HG03064 (cell line): ENCODE data around the gene PPIP5K1.
"Not testable (repeated sequence)": the region's sequence is repeated elsewhere in the genome, so short reads cannot be mapped to it uniquely, and the experiment has no call there.

Experiments used
- ATAC-seq: cut with Tn5 transposase; IDR thresholded peaks from one replicate; pipeline ENCODE4 v1.9.1; 2021; ENCODE audit warnings: low read depth; ENCODE audit not compliant: unreplicated experiment

The PPIP5K1 gene

DNA sequence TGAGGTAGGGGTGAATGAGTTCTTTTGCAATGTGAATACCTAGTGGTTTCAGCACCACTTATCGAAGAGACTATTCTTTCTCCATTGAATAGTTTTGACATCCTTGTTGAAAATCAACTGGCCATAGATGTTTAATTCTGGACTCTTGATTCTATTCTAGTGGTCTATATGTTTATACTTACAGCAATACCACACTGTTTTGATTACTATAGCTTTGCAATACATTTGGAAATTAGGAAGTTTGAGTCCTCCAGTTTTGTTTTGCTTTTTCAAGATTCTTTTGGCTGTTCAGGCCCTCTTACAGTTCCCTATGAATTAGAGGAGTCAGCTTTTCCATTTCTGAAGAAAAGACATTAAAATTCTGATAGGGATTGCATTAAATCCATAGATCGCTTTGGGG is 42.5 kb downstream of the PPIP5K1 start:
- no peak for ATAC-seq

DNA sequence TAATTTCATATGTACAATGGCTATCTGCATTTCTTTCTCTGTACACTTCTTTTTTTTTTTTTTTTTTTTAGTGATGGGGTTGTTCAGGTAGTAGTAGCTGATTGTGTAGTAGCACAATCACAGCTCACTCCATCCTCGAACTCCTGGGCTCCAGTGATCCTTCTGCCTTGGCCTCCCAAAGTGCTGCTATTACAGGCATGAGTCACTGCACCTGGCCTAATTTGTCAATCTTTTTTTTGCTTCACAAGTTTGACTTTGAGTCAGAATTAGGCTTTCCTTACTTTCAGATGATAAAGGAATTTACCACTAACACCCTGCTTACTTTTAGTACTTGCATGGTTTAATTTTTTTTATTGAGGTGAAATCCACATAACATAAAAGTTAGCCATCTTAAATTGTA is 44.6 kb downstream of the PPIP5K1 start:
- ATAC-seq: no peak

DNA sequence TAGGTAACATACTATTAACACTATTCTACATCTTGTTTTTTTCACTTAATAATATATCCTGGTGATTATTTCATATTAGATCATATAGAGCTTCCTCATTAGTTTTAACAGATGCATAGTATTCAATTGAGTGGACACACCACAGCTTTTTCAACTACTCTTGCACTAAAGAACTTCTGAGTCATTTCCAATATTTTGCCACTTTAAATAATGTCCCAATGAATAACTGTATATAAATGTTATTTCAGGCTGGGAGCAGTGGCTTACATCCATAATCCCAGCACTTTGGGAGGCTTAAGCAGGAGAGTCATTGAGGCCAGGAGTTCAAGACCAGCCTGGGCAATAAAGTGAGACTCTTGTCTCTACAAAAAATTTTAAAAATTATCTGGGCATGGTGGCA is 45.7 kb downstream of the PPIP5K1 start:
- ATAC-seq: no peak

GRCh38 chr15:43541785-43542184 is 48.2 kb downstream of the PPIP5K1 start:
- ATAC-seq: no peak

DNA sequence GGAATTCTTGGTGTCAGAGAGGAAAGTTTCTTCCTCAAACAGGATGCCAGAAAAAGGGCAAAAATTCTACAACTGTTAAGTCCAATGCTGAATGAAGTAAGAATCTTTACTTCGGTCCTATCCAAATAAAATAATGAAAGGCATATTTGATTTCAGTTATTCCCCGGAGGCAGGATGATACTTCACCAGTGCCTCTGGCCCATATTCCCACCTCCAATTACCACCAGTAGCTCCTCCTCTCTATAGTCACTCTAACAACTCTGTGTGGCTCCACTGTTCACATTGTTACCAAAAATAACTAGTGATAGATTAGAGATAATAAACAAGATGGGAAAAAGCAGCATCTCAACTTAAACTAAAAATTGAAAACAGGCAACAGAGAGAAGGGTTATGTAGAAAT is 51.9 kb downstream of the PPIP5K1 start:
- no peak for ATAC-seq

DNA sequence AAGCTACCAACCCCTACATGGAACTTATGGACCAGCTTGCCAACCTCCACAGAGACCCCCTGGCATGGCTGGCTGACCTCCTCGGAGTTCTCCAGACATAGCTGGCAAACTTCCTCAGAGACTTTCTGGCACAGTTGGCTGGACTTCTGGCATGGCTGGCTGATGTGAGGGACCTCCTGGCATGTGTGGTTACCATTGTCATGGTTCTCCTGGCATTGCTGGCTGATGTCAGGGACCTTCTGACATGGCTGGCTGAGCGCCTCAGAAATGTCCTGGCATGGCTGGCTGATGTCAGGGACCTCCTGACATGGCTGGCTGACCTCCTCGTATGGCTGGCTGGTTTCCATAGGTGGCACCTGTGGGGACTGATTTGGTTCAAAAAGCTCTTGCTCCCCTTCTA is 55.1 kb downstream of the PPIP5K1 start:
- ATAC-seq: no peak

DNA sequence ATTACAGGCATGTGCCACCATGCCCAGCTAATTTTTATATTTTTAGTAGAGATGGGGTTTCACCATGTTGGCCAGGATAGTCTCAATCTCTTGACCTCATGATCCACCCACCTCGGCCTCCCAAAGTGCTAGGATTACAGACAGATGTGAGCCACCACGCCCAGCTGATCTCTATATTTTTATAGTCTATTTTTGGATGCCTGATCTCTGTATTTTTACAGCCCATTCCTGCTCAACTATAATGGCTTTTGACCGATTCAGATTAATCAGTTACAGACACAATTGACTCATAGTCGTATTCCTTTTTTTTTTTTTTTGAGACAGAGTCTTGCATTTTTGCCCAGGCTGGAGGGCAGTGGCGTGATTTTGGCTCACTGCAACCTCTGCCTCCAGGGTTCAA is 57.2 kb downstream of the PPIP5K1 start:
- ATAC-seq: not testable (repeated sequence)

- no peak for ATAC-seq
Observed at GRCh38 chr15:43531018-43531670, 58.9 kb downstream of the PPIP5K1 start.

DNA sequence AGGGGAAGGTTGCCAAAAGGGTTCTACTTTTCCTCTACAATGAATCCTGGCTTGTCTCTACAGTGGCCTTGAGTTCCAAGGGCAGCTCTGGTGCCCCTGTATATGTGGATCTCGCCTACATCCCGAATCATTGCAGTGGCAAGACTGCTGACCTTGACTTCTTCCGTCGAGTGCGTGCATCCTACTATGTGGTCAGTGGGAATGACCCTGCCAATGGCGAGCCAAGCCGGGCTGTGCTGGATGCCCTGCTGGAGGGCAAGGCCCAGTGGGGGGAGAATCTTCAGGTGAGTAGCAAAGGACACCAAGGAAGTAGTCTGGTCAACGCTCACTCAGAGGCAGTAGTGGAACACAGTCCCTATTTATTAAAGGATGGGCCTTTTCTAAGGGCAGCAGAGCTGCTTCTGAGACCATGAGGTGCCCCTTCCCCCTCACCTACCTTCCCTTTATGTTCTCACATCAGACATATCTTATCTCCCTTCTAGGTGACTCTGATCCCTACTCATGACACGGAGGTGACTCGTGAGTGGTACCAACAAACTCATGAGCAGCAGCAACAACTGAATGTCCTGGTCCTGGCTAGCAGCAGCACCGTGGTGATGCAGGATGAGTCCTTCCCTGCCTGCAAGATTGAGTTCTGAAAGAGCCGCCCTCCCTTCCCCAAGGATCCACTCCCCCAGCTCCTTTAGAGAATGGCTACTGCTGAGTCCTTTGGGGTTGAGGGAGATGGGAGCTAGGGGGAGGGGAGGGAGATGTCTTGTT is 60.2 kb downstream of the PPIP5K1 start:
- ATAC-seq: no peak

- ATAC-seq: no peak
Observed at GRCh38 chr15:43529141-43529540, 60.9 kb downstream of the PPIP5K1 start.

GRCh38 chr15:43528542-43529007 is 61.4 kb downstream of the PPIP5K1 start:
- no peak for ATAC-seq

DNA sequence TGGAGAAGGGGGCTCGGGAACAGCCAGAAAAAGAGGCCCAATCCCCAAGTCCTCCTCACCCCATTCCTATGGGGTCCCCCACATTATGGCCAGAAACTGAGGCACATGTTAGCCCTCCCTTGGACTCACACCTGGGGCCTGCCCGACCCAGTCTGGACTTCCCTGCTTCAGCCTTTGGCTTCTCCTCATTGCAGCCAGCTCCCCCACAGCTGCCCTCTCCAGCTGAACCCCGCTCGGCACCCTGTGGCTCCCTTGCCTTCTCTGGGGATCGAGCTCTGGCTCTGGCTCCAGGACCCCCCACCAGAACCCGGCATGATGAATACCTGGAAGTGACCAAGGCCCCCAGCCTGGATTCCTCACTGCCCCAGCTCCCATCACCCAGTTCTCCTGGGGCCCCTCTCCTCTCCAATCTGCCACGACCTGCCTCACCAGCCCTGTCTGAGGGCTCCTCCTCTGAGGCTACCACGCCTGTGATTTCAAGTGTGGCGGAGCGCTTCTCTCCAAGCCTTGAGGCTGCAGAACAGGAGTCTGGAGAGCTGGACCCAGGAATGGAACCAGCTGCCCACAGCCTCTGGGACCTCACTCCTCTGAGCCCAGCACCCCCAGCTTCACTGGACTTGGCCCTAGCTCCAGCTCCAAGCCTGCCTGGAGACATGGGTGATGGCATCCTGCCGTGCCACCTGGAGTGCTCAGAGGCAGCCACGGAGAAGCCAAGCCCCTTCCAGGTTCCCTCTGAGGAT is 62.0 kb downstream of the PPIP5K1 start:
- ATAC-seq: no peak

GRCh38 chr15:43527016-43527801 is 62.8 kb downstream of the PPIP5K1 start:
- no peak for ATAC-seq

DNA sequence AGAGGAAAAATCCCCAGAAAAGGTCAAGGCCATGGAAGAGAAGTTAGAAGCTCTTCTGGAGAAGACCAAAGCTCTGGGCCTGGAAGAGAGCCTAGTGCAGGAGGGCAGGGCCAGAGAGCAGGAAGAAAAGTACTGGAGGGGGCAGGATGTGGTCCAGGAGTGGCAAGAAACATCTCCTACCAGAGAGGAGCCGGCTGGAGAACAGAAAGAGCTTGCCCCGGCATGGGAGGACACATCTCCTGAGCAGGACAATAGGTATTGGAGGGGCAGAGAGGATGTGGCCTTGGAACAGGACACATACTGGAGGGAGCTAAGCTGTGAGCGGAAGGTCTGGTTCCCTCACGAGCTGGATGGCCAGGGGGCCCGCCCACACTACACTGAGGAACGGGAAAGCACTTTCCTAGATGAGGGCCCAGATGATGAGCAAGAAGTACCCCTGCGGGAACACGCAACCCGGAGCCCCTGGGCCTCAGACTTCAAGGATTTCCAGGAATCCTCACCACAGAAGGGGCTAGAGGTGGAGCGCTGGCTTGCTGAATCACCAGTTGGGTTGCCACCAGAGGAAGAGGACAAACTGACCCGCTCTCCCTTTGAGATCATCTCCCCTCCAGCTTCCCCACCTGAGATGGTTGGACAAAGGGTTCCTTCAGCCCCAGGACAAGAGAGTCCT is 63.6 kb downstream of the PPIP5K1 start:
- ATAC-seq: no peak

DNA sequence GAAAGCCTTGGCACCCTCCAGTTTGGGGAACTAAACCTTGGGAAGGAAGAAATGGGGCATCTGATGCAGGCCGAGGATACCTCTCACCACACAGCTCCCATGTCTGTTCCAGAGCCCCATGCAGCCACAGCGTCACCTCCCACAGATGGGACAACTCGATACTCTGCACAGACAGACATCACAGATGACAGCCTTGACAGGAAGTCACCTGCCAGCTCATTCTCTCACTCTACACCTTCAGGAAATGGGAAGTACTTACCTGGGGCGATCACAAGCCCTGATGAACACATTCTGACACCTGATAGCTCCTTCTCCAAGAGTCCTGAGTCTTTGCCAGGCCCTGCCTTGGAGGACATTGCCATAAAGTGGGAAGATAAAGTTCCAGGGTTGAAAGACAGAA is 64.9 kb downstream of the PPIP5K1 start:
- no peak for ATAC-seq

- no peak for ATAC-seq
Observed at GRCh38 chr15:43524254-43524845, 65.7 kb downstream of the PPIP5K1 start.

DNA sequence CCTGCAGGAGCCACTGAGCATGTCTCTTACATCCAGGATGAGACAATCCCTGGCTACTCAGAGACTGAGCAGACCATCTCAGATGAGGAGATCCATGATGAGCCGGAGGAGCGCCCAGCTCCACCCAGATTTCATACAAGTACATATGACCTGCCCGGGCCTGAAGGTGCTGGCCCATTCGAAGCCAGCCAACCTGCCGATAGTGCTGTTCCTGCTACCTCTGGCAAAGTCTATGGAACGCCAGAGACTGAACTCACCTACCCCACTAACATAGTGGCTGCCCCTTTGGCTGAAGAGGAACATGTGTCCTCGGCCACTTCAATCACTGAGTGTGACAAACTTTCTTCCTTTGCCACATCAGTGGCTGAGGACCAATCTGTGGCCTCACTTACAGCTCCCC is 66.4 kb downstream of the PPIP5K1 start:
- no peak for ATAC-seq

DNA sequence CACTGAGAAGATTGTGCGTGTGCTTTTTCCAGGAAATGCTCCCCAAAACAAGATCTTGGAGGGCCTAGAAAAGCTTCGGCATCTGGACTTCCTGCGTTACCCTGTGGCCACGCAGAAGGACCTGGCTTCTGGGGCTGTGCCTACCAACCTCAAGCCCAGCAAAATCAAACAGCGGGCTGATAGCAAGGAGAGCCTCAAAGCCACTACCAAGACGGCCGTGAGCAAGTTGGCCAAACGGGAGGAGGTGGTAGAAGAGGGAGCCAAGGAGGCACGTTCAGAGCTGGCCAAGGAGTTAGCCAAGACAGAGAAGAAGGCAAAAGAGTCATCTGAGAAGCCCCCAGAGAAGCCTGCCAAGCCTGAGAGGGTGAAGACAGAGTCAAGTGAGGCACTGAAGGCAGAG is 67.8 kb downstream of the PPIP5K1 start:
- no peak for ATAC-seq

DNA sequence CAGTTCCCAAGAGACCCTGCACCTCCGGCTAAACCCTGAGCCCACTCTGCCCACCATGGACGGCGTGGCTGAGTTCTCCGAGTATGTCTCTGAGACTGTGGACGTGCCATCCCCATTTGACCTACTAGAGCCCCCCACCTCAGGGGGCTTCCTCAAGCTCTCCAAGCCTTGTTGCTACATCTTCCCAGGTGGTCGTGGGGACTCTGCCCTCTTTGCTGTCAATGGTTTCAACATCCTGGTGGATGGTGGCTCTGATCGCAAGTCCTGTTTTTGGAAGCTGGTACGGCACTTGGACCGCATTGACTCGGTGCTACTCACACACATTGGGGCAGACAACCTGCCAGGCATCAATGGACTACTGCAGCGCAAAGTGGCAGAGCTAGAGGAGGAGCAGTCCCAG is 68.6 kb downstream of the PPIP5K1 start:
- no peak for ATAC-seq

DNA sequence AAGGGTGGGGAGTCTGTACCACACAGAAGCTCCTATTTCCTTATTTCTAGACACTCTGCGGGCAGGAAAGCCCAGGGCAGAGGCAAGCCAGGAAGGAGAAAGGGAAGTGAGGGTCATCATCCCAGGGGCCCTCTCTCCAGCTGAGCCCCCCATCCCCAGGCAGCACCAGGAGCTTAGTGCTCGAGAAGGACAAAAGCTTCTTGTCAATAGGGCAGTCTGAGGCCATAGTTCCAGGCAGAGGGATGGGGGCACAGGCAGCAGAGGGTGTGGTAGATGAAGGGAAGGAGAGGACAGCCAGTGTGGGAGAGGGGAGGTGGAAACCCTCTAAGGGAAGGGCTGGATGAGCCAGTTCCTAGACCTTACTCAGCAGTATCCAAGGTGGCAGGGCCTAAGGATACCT is 69.9 kb downstream of the PPIP5K1 start:
- no peak for ATAC-seq
